COLO668 (cell line): ENCODE measurements around the gene SPRED1.
"Not testable (repeated sequence)": the region's sequence is repeated elsewhere in the genome, so short reads cannot be mapped to it uniquely, and the experiment has no call there.

ENCODE experiments used
- DNase-seq: peaks from one replicate; lab custom pipeline; 2025; ENCODE audit not compliant: unreplicated experiment; lab: John Stamatoyannopoulos, UW

The SPRED1 gene

GRCh38 chr15:38275959-38276358 lies 23.3 kb downstream of the SPRED1 start:
- DNase-seq = no peak

GRCh38 chr15:38277281-38277680 lies 24.6 kb downstream of the SPRED1 start:
- not testable (repeated sequence) for DNase-seq

- no peak for DNase-seq
These were observed 28.4 kb downstream of the SPRED1 start for GRCh38 chr15:38281031-38281430.

GRCh38 chr15:38283010-38283409 lies 30.4 kb downstream of the SPRED1 start:
- DNase-seq = no peak

- DNase-seq = no peak
These were observed 32.8 kb downstream of the SPRED1 start for GRCh38 chr15:38285456-38285855.

- no peak for DNase-seq
These were observed 41.5 kb downstream of the SPRED1 start for GRCh38 chr15:38294126-38294525.

- DNase-seq = no peak
These were observed 45.2 kb downstream of the SPRED1 start for GRCh38 chr15:38297623-38298388.

- DNase-seq = no peak
These were observed 46.6 kb downstream of the SPRED1 start for GRCh38 chr15:38299216-38299615.

- no peak for DNase-seq
These were observed 47.8 kb downstream of the SPRED1 start for GRCh38 chr15:38300395-38300794.

GRCh38 chr15:38304481-38304880 lies 51.8 kb downstream of the SPRED1 start:
- no peak for DNase-seq

- DNase-seq = no peak
These were observed 54.6 kb downstream of the SPRED1 start for GRCh38 chr15:38307251-38307650.

GRCh38 chr15:38307861-38308641 lies 55.4 kb downstream of the SPRED1 start:
- no peak for DNase-seq

- DNase-seq = no peak
These were observed 56.2 kb downstream of the SPRED1 start for GRCh38 chr15:38308797-38309196.

GRCh38 chr15:38312190-38312589 lies 59.6 kb downstream of the SPRED1 start:
- DNase-seq = no peak

GRCh38 chr15:38316311-38316710 lies 63.7 kb downstream of the SPRED1 start:
- DNase-seq = no peak

GRCh38 chr15:38320181-38320580 lies 67.5 kb downstream of the SPRED1 start:
- no peak for DNase-seq

- DNase-seq = no peak
These were observed 68.2 kb downstream of the SPRED1 start for GRCh38 chr15:38320866-38321265.

GRCh38 chr15:38323895-38324294 lies 71.3 kb downstream of the SPRED1 start:
- no peak for DNase-seq

GRCh38 chr15:38324939-38325647 lies 72.5 kb downstream of the SPRED1 start:
- no peak for DNase-seq

GRCh38 chr15:38325648-38325990 lies 73.0 kb downstream of the SPRED1 start:
- DNase-seq = no peak

- DNase-seq = no peak
These were observed 80.1 kb downstream of the SPRED1 start for GRCh38 chr15:38332711-38333110.

GRCh38 chr15:38335116-38335515 lies 82.5 kb downstream of the SPRED1 start:
- no peak for DNase-seq
